HG03103 (cell line): Measurements from ENCODE around the gene SMIM44.
"Not testable (repeated sequence)": the region's sequence is repeated elsewhere in the genome, so short reads cannot be mapped to it uniquely, and the experiment has no call there.

Experiments
- ATAC-seq: cut with Tn5 transposase; IDR thresholded peaks from one replicate; pipeline ENCODE4 v1.9.1; 2021; ENCODE audit warnings: low read depth; ENCODE audit not compliant: unreplicated experiment

SMIM44 gene

DNA sequence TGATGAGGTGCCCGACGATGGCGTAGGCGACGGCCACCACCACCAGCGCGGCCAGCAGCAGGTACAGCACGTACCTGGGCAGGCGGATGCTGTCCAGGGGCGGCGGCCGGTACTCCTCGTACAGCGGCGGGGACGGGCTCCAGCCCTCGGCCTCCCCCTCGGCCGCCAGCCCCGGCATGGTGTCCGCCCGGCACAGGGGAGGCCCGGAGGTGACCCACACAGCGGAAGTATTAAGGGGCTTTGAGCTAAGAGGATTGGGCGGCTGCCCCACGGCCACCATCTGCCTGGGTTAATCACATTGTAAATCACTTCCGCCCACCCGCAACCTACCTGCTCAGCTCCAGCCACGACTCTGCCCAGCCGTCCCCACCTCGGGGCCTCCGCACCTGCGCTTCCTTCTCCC is at the start of gene SMIM44:
TSS of gene SMIM44 (minus strand) at position 216 of the 403 bp plus-strand sequence. CDS start at position 178, 38 bp downstream.
- no peak for ATAC-seq

DNA sequence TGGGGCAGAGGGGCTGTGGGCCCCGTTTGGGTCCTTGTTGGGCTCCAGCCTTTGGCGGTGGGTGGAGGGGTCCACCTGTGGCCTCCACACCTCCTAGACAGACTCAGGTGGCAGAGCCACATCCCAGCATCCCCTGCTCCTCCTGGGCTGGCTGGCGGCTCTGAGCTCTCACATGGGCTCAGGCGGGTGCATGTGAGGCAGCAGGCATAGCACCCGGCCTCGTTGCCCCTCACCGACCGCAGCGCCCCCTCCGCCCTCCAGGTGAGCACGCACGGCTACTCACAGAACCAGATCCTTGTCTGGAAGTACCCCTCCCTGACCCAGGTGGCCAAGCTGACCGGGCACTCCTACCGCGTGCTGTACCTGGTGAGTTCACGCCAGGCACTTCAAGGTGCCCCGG is 49.8 kb upstream of the SMIM44 start:
- no peak for ATAC-seq

DNA sequence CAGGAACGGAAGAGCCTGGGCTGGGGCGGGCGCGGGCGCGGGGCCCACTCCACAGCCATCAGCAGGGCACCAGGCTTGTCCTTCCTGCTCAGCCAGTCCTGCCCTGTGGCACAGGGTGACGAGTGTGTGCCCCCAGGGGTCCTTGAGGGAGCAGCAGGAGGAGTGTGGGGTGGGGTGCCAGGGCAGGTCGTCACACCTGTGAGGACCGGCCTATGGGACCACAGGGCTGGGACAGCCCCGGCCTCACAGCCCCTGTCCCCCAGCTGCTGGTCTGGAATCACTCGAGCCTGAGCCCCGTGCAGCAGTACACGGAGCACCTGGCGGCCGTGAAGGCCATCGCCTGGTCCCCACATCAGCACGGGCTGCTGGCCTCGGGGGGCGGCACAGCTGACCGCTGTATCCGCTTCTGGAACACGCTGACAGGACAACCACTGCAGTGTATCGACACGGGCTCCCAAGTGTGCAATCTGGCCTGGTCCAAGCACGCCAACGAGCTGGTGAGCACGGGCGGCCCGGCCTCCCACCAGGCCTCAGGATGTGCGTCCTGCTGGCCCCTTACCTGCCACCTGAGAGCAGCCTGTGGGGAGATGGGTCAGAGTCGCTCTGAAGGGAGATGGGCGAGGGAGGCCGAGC is 49.0 kb upstream of the SMIM44 start:
- ATAC-seq: no peak

GRCh38 chr19:3531716-3532115 is 48.5 kb upstream of the SMIM44 start:
- ATAC-seq: no peak

DNA sequence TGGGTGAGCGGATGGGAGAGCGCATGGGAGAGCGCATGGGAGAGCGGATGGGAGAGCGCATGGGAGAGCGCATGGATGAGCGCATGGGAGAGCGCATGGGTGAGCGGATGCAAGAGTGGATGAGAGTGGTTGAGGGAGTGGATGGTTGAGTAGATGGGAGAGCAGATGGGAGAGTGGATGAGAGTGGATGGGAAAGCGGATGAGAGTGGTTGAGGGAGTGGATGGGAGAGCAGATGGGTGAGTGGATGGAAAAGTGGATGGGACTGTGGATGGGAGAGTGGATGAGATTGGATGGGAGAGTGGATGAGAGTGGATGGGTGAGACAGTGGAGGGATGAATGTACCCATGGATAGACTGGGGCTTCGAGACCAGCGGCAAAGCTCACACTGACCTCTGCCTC is 47.1 kb upstream of the SMIM44 start:
- no peak for ATAC-seq

GRCh38 chr19:3529299-3529698 is 46.1 kb upstream of the SMIM44 start:
- not testable (repeated sequence) for ATAC-seq

GRCh38 chr19:3528539-3529211 is 45.4 kb upstream of the SMIM44 start:
- no peak for ATAC-seq

DNA sequence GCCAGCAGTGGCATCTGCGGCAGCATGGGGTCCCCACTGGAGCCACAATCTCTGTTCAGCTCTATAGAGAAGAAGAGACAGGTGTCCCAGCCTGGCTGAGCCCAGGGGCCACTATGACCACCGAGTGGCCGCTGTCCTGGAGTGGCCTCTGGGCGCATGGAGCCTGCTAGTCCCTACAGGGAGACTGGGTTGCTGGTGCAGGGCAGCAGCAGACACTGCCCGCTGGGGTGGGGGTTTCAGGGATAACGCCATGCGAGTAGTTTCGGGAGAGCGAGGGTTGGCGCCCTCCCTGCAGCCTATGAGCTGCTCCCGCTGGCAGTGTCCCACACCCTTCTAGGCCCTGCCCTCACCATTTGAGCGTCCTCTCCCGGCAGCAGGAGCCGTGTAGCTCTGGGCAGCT is 44.8 kb upstream of the SMIM44 start:
- no peak for ATAC-seq

GRCh38 chr19:3527238-3527910 is 44.1 kb upstream of the SMIM44 start:
- ATAC-seq: no peak

DNA sequence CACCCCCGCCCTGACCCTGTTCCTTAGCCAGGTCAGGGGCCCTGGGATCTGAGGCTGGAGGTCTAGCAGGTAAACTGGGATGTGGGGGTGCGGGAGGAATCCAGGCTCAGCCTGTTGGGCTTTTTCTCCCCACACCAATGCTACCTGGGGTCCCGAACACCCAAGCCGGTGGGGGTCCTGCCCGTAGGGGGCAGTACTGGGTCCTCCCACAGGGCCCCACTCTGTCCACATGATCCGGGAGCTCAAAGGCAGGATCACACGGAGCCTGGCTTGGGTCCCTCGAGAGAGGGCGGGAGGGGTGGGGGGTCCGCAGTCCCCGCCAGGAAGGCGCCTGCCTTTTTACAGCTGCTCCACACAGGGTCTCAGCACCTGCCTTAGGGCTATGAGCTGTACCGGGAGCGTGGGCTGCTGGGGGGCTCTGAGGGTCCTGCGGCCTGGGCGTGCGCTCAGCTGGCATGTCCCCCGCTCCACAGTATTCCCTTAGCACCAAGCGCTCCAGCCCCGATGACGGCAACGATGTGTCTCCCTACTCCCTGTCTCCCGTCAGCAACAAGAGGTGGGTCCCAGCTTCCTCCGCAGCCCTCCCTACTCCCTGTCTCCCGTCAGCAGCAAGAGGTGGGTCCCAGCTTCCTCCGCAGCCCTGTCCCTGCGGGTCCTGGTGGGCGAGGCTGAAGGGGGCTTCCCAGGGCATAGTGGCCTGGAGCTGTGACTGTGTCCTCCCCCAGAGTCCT is 43.4 kb upstream of the SMIM44 start:
- ATAC-seq: no peak

GRCh38 chr19:3524904-3525451 is 41.7 kb upstream of the SMIM44 start:
- no peak for ATAC-seq

DNA sequence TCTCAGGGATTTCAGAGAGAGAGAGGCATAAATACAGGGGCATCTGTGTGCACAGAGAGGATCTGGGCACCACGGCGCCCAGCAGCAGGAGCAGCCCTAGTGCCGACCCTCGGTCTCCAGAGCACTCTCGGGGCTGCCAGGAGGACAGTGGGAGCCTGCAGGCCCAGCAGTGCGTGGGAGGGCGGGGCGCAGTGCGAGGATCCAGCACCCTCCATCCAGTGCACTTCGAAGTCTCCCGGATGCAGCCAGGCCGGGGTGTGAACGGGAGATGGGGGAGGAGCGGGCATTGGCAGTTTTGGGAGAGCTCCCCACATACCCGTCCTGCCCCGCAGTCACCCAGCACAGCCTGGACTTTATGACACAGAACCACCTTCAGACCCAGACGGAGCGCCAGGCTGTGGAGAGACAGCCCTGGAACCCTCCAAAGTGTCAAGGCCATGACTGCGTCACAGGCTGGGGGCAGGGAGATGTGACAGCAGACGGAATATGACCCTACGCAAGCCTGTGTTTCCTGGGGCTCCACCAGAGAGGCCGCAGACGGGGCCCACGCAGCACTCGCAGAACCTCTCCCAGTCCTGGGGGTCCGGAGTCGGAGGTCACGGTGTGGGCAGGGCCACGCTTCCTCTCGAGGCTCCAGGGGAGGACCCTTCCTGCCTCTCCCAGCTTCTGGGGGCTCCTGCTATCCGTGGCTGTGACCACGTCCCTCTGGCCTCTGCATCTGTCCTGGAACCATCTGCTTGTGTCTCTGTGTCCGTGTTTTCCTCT is 41.0 kb upstream of the SMIM44 start:
- ATAC-seq: no peak

DNA sequence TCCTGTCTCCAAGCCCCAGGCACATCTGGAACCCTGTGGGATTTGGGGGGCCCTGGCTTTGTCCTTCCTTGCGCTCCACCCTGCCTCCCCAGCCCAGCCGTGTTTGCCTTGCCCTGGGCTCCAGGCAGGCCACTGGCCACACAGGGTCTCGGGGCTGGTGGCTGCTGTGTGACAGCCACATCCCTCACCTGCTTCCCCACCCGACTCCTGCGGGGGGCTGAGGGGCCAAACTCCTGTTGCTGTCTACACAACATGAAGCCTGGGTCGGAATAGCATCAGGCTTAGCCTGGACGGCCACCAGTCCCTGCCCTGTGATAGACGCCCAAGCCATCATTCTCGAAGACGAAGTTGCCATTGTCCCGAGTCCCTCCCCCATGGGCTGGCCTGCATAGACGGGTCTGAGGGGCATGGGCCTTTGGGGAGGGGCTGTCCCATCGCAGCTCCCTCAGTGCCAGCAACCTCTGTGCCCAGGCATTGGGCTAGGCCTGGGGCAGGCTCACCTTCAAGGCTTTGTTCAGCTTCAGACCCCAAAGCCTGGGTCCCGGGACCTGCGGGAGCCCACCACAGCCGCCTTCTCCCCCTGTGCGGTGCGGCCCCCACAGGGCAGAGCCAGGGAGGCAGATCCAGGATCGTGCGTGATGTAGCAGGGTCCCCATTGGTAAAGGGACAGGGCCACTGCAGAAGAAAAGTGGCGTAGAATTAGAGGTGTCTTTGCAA is 40.3 kb upstream of the SMIM44 start:
- no peak for ATAC-seq

- ATAC-seq: no peak
These were observed 39.5 kb upstream of the SMIM44 start for GRCh38 chr19:3522421-3523360.

- ATAC-seq: no peak
These were observed 37.8 kb upstream of the SMIM44 start for GRCh38 chr19:3521104-3521445.

DNA sequence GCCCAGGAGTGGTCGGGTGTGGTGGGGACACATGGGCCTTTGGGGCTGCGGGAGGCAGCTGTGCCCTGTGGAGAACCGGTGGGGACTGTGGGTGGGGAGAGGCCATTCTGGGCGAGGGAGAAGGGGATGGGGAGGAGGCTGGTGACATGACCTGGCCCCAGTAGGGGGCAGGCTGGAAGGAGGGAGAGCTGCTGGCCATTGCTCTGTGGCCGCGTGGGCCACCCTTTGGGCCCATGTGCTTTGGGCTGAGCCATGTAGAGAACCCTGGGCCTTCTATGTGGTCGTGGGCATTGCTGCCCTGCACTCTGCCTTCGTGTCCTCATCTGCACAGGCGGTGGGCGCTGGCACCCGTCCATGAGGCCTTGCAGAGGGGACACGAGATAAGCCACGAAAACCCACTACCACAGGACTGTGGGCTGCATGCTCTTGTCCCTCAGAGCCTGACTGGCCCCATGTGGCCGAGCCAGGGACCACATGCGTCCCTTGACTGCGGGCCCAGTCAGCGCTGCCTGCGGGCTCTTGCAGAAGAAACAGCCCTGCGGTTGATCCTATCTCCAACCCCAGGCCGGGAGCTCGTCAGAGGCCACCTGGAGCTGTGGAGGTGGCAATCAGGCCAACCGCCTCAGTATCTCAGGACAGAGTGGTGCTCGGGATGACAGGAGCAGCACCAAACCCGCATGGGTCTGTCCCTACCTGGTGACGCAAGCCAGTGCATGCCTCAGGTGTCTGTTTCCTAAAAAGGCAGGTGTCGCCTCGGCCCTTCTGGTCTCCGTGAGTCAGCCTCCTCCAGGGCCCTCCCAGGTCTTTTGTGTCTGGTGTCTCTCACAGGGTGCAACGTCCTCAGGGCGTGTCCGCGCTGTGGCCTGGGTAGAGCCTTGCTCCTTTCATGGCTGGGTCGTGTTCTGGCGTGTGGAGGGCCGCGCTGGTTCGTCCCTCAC is 37.2 kb upstream of the SMIM44 start:
- ATAC-seq: no peak

DNA sequence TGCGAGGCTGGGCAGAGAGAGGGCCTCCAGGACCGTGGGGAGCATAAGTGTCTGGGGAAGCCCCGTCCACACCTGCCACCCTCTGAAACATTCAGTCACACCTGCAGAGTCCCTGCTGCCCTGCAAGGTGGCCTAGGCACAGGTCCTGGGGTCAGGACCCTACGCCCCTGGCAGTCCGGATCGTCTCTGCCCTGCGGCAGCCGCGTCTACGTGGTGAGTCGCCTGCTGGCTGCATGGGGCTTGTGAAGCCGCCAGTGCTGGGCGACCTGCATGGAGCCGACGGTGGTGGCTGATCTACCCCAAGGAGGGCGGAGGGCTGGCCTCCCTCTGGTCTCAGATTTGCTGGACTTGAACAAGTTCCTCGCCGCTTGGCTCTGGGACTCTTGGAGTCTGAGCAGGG is 35.9 kb upstream of the SMIM44 start:
- ATAC-seq: no peak

DNA sequence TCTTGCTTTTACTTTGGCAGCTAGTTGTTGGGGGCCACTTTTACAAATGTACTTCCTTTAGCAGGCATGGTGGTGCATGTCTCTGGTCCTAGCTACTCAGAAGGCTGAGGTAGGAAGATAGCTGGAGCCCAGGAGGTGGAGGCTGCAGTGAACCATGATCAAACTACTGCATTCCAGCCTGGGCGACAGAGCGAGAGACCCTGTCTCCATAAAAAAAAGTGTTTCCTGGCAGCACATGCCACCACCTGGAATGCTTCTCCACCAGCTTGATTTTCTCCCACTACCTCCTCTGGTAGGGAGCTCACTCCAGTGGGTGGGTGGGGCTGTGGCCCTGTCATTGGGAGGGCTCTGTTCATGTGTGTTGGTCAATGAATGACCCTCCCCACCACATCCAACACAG is 35.4 kb upstream of the SMIM44 start:
- ATAC-seq: no peak
